Uterus (tissue), 2 donors: ENCODE data around the gene ELL3.

Experiments used
- CTCF ChIP-seq, 4 experiments: fragments of 200-600 bp in 2 of 4; fragments of 450-650 bp in 2 of 4; sonication (generic) in 2 of 4; IDR thresholded peaks; one replicate each; pipeline ENCODE4 v1.5.1; 2016 to 2019; ENCODE audit warnings: antibody characterized with exemption in 4 of 4, mild to moderate bottlenecking in 2 of 4, moderate library complexity in 1 of 4
- POLR2A ChIP-seq, 2 donors: fragments of 450-650 bp; IDR thresholded peaks; one replicate each; pipeline ENCODE4 v1.6.1; 2016; ENCODE audit warnings: antibody characterized with exemption in 2 of 2, mild to moderate bottlenecking in 1 of 2, moderate library complexity in 1 of 2

GRCh38 chr15:43772624-43773023, 4.1 kb downstream of the ELL3 start:
- TF ChIP-seq POLR2A (IDR thresholded peaks at IDR 0.05) (no peak), CTCF (IDR thresholded peaks at IDR 0.05) (no peak)
